ENCODE data around the gene BABAM1.

The BABAM1 gene

GRCh38 chr19:17300992-17301619 is 33.9 kb downstream of the BABAM1 start:
- Histone ChIP-seq H3K36me3 (peaks cover 58% of the 10 kb centered on the region), H3K27me3 (no peaks in the 10 kb centered on the region), H3K4me3 (no peak overlapping the region), H3K4me1 (peaks cover 36% of the 10 kb centered on the region), H3K27ac (no peak overlapping the region), H3K9ac (no peak overlapping the region), H3K9me3 (peaks cover 15% of the 10 kb centered on the region), H3K4me2 (no peak overlapping the region), H4K20me1 (peaks cover 25% of the 10 kb centered on the region; the same call in 1 of the 2 replicates)
- no peak for TF ChIP-seq Cebpa-rat (IDR thresholded peaks at IDR 0.05)

- peaks cover 14% of the 10 kb centered on the region for H3K9me3 ChIP-seq
- peaks cover 48% of the 10 kb centered on the region for H3K4me1 ChIP-seq
- peak overlapping the region; percentile 88 for H3K9ac ChIP-seq
- peak overlapping the region; percentile 87 for H3K27ac ChIP-seq
- H3K4me2 ChIP-seq: peak overlapping the region; percentile 99
- peak overlapping the region; percentile 83 for H3K4me3 ChIP-seq
- TF ChIP-seq Cebpa-rat (IDR thresholded peaks at IDR 0.05): no peak
- H4K20me1 ChIP-seq: peaks cover 19% of the 10 kb centered on the region; the same call in 1 of the 2 replicates
- H3K27me3 ChIP-seq: no peaks in the 10 kb centered on the region
- peaks cover 43% of the 10 kb centered on the region for H3K36me3 ChIP-seq
Measured at GRCh38 chr19:17302391-17303166, 35.3 kb downstream of the BABAM1 start.

GRCh38 chr19:17303167-17303939 is 36.1 kb downstream of the BABAM1 start, which contains the start of gene ABHD8:
ABHD8 (minus strand) TSS chr19:17303425; CDS start chr19:17301616, 1,809 bp downstream.
- peak within 1 kb of the TSS; percentile 99 for H3K4me2 ChIP-seq
- H3K9me3 ChIP-seq: peaks cover 6% of the 10 kb centered on the region
- H3K4me3 ChIP-seq: peak within 1 kb of the TSS; percentile 83
- peaks cover 36% of the 10 kb centered on the region for H3K36me3 ChIP-seq
- peak within 1 kb of the TSS; percentile 87 for H3K27ac ChIP-seq
- peak within 1 kb of the TSS; percentile 88 for H3K9ac ChIP-seq
- no peaks in the 10 kb centered on the region for H3K27me3 ChIP-seq
- H4K20me1 ChIP-seq: peaks cover 19% of the 10 kb centered on the region; the same call in 1 of the 2 replicates
- TF ChIP-seq Cebpa-rat (IDR thresholded peaks at IDR 0.05): no peak
- peaks cover 56% of the 10 kb centered on the region for H3K4me1 ChIP-seq

- Histone ChIP-seq H4K20me1 (peaks cover 19% of the 10 kb centered on the region; the same call in 1 of the 2 replicates), H3K4me3 (peak overlapping the region; percentile 83; the same call in 1 of the 2 replicates), H3K36me3 (peaks cover 30% of the 10 kb centered on the region), H3K27ac (peak overlapping the region; percentile 87), H3K9me3 (peaks cover under 1% of the 10 kb centered on the region), H3K4me2 (peak overlapping the region; percentile 99), H3K4me1 (peaks cover 61% of the 10 kb centered on the region), H3K9ac (no peak overlapping the region; the same call in 1 of the 2 replicates), H3K27me3 (no peaks in the 10 kb centered on the region)
- TF ChIP-seq Cebpa-rat (IDR thresholded peaks at IDR 0.05): no peak
Measured at GRCh38 chr19:17303940-17304267, 36.7 kb downstream of the BABAM1 start.

GRCh38 chr19:17304386-17305215 is 37.4 kb downstream of the BABAM1 start:
- H3K36me3 ChIP-seq: peaks cover 25% of the 10 kb centered on the region
- no peak for TF ChIP-seq Cebpa-rat (IDR thresholded peaks at IDR 0.05)
- no peak overlapping the region for H3K9ac ChIP-seq
- peaks cover 21% of the 10 kb centered on the region; the same call in 1 of the 2 replicates for H4K20me1 ChIP-seq
- no peaks in the 10 kb centered on the region for H3K9me3 ChIP-seq
- no peaks in the 10 kb centered on the region for H3K27me3 ChIP-seq
- H3K4me3 ChIP-seq: no peak overlapping the region
- peak overlapping the region; percentile 87 for H3K27ac ChIP-seq
- H3K4me2 ChIP-seq: peak overlapping the region; percentile 99
- H3K4me1 ChIP-seq: peaks cover 63% of the 10 kb centered on the region

- TF ChIP-seq Cebpa-rat (IDR thresholded peaks at IDR 0.05): no peak
- Histone ChIP-seq H4K20me1 (peaks cover 26% of the 10 kb centered on the region; the same call in 1 of the 2 replicates), H3K27me3 (no peaks in the 10 kb centered on the region), H3K9ac (no peak overlapping the region), H3K4me3 (no peak overlapping the region), H3K9me3 (no peaks in the 10 kb centered on the region), H3K36me3 (peaks cover 19% of the 10 kb centered on the region), H3K4me2 (peak overlapping the region; percentile 99), H3K27ac (peak overlapping the region; percentile 87), H3K4me1 (peaks cover 66% of the 10 kb centered on the region)
Measured at GRCh38 chr19:17305216-17305516, 37.9 kb downstream of the BABAM1 start.

GRCh38 chr19:17305517-17306284 is 38.5 kb downstream of the BABAM1 start, which contains the start of gene MRPL34:
MRPL34 (plus strand) TSS chr19:17305872; CDS start chr19:17305893, 21 bp downstream.
- peak within 1 kb of the TSS; percentile 88 for H3K4me3 ChIP-seq
- peaks cover 29% of the 10 kb centered on the region for H4K20me1 ChIP-seq
- no peak for TF ChIP-seq Cebpa-rat (IDR thresholded peaks at IDR 0.05)
- peak within 1 kb of the TSS; percentile 99 for H3K4me2 ChIP-seq
- no peaks in the 10 kb centered on the region for H3K27me3 ChIP-seq
- no peaks in the 10 kb centered on the region for H3K9me3 ChIP-seq
- peak within 1 kb of the TSS; percentile 93 for H3K27ac ChIP-seq
- H3K36me3 ChIP-seq: peaks cover 14% of the 10 kb centered on the region
- H3K9ac ChIP-seq: peak within 1 kb of the TSS; percentile 94
- H3K4me1 ChIP-seq: peaks cover 72% of the 10 kb centered on the region

- Histone ChIP-seq H3K36me3 (peaks cover 12% of the 10 kb centered on the region), H3K27ac (peak overlapping the region; percentile 93), H4K20me1 (peaks cover 29% of the 10 kb centered on the region), H3K9me3 (no peaks in the 10 kb centered on the region), H3K27me3 (no peaks in the 10 kb centered on the region), H3K4me1 (peaks cover 75% of the 10 kb centered on the region), H3K9ac (peak overlapping the region; percentile 94), H3K4me2 (peak overlapping the region; percentile 96), H3K4me3 (peak overlapping the region; percentile 88)
- no peak for TF ChIP-seq Cebpa-rat (IDR thresholded peaks at IDR 0.05)
Measured at GRCh38 chr19:17306285-17306714, 39.1 kb downstream of the BABAM1 start.
